ENCODE measurements around the gene FABP1.

Gene FABP1

DNA sequence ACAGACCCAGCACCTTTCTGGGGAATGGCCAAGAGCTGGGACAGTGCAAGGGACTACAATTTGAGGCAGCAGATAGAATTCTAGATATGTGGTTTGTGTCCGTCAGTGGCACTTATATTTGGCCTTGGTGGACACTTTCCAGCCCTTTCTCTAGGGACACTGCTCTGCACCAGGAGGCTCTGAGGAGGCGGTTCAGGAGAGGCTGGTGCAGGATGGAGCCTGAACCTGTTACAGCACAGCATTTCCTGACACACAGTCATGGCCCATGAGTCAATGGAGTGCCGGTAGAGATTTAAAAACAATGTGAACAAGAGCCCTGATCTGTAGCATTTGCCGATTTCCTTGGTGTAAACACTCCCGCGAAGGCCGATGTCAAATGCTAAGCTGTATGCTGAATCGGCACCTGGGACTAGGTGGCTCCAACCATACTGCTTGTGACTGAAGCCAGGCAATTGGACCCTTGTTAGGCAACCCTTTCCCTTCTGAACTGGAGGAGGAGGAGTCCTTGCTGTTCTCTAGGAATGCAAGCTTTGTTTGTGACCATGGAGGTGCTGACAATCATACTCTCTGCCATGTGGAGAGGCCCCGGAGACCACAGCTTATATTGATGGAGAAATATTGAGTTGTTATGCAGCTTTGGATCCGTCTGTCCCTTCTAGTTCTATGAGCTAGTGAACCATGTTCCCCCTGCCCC is 11.9 kb downstream of the FABP1 start:
- DNase-seq (ENCODE audit: low read depth in 2 of 2): no peak

DNA sequence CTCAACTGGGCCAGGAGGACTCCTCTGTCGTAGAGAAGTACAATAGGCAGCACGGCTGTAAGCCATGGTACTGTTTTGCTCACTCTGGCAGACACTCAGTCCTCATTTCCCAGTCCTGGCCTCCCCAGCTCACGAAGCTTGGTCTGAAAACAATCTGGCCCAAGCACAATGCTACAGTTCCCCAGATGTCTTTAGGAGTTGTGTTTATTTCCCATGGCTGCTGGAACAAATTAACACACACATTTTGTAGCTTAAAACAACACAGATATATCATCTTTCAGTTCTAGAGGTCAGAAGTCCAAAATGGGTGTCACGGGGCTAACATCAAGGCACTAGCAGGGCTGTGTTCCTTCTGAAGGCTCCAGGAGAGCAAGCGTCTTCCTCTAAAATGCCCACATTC is 13.0 kb downstream of the FABP1 start:
- DNase-seq (ENCODE audit: low read depth in 2 of 2): no peak

GRCh38 chr2:88113069-88113468 is 14.8 kb downstream of the FABP1 start:
- no peak for DNase-seq (ENCODE audit: low read depth in 2 of 2)

GRCh38 chr2:88110830-88111229 is 17.0 kb downstream of the FABP1 start:
- DNase-seq (ENCODE audit: low read depth in 2 of 2): no peak

DNA sequence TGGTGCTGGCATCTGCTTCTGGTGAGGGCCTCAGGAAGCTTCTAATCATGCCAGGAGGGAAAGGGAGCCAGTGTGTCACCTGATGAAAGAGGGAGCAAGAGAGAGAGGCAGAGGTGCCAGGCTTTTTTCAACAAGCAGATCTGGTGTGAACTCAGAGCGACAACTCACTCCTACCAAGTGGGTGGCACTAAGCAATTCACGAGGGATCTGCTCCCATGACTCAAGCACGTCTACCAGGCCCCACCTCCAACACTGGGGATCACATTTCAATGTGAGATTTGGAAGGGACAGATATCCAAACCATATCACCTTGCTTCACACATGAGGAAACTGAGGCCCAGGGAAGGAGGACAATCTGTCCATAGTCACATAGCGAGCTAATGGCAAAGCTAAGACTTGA is 19.1 kb downstream of the FABP1 start:
- DNase-seq (ENCODE audit: low read depth in 2 of 2): no peak

- DNase-seq (ENCODE audit: low read depth in 2 of 2): no peak
Observed at GRCh38 chr2:88100489-88100858, 27.4 kb downstream of the FABP1 start.

DNA sequence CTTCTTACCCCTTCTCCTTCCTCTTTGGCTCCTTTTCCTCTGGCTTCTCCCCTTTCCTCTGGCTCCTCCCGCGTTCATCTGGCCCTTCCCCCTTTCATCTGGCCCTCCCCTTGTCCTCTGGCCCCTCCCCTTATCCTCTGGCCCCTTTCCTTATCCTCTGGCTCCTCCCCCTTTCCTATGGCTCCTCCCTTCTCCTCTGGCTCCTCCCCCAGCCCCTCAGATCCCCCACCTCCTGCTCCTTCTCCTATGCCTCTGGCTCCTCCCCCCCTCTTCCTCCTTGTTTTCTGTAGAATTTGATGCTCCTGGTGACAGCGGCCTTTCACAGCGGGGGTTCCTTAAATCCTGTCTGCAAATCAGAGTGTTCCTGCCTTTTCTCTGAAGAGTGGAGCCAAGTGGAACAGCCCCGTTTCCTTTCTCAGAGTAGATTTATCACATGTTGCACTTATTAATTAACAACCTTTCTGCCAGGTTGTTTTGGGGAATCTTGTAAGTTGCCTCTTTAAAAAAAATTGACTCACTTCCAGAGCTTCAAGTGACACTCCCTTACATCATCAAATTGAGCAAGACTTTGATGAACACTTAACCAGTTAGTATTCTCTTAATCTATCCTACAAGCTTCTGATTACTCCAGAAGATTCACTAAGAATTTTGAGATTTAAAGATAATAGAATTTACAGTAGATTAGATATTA is 27.9 kb downstream of the FABP1 start:
- DNase-seq (ENCODE audit: low read depth in 2 of 2): no peak

- no peak for DNase-seq (ENCODE audit: low read depth in 2 of 2)
Observed at GRCh38 chr2:88098558-88098900, 29.3 kb downstream of the FABP1 start.

GRCh38 chr2:88097891-88098557 is 29.8 kb downstream of the FABP1 start:
- DNase-seq (ENCODE audit: low read depth in 2 of 2): no peak

DNA sequence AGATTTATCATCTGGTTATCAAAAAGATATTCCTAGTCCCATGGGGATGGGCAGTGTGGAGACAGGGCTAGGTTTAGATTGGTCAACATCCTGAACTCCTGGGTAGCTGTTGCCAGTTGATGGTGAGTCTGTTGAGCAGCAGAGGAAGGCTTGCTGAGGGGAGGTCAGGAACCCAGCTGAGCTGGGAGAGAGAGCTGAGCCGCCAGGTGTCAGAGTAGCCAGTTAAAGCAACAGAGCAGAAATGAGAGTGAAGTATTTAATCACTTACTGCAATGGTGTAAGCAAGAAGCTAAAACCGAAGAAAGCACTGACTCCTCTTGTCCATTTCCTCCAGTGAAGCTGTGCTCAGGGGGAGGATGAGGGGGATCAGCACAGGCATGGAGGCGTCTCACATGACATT is 30.7 kb downstream of the FABP1 start:
- DNase-seq (ENCODE audit: low read depth in 2 of 2): no peak

DNA sequence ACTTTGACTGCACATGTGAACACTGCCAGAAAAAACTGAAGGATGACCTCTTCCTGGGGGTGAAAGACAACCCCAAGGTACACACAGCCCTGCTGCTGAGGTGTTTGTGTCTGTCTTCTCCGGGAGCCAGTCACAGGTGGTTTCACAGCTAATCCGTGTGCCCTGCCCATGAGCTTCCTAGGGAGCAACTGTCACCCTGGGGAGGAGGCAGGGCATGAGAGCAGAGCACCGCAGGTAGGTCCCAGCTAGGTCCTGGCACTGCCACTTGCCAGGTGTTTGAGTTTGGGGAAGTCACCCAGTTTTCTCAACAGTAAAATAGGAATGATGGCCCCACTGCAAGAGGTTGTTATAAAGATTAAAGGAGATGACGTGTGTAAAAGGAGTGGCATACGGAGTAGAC is 31.2 kb downstream of the FABP1 start:
- no peak for DNase-seq (ENCODE audit: low read depth in 2 of 2)

GRCh38 chr2:88095022-88095421 is 32.8 kb downstream of the FABP1 start:
- no peak for DNase-seq (ENCODE audit: low read depth in 2 of 2)

- no peak for DNase-seq (ENCODE audit: low read depth in 2 of 2)
Observed at GRCh38 chr2:88092773-88093172, 35.1 kb downstream of the FABP1 start.

DNA sequence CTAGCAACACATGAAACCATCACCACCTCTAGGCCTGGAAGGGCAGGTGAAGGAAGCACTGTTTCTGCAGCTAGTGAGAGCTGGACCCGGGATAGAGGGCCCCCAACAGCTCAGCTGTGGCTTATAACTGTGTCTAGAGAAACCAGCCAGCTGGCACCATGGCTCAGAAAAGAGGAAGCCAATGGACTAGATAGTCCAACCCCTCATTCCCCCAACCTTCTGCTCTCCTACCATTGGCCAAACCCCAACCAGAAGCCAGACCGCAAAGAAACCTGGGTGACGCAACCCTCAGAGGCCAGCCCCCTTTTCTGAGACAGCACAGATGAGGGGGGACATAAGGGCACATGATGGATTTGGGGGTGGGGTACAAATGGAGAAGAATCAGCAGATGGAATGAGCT is 35.9 kb downstream of the FABP1 start:
- no peak for DNase-seq (ENCODE audit: low read depth in 2 of 2)

GRCh38 chr2:88090446-88091283 is 37.2 kb downstream of the FABP1 start:
- DNase-seq (ENCODE audit: low read depth in 2 of 2): peak; percentile 42 to 43

- DNase-seq (ENCODE audit: low read depth in 2 of 2): no peak
Observed at GRCh38 chr2:88088999-88089398, 38.9 kb downstream of the FABP1 start.

- no peak for DNase-seq (ENCODE audit: low read depth in 2 of 2)
Observed at GRCh38 chr2:88087763-88088162, 40.1 kb downstream of the FABP1 start.

DNA sequence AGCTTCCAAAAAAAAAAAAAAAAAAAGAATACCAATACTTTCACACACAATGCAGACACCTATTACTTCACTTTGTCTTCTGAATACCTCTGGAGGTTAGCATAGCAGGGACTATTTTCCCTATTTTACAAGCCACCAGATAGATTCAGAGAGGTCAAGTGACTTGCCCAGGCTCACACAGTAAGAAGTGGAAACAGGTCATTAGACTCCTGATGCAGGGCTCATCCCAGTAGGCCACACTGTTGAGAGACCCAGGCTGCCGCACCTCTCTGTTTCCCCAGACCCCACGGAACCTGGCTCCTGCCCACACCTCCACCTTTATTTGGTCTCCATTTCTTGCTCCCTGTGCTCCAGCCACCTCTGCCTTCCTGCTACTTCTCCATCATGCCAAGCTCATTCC is 40.8 kb downstream of the FABP1 start:
- no peak for DNase-seq (ENCODE audit: low read depth in 2 of 2)

- DNase-seq (ENCODE audit: low read depth in 2 of 2): no peak
Observed at GRCh38 chr2:88086401-88086800, 41.5 kb downstream of the FABP1 start.

- no peak for DNase-seq (ENCODE audit: low read depth in 2 of 2)
Observed at GRCh38 chr2:88085602-88086001, 42.3 kb downstream of the FABP1 start.

- no peak for DNase-seq (ENCODE audit: low read depth in 2 of 2)
Observed at GRCh38 chr2:88085099-88085498, 42.8 kb downstream of the FABP1 start.

DNA sequence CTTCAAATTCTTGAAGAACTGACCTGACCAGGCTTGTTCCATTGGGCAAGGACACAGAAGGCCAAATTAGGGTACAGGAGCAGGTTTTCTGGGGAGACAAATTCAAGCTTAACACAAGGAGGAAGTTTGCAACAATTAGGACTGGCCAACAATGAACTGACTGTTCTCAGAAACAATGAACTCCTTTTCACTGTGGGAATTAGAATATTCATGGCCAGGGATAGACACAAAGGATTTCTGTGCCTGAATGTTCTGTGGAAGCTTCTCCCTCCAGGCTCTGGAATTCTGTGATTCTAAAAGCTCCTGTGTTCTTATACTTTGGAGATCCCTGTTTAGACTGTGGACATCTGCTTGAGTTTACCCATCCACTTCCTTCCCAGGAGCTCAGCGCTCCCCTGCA is 45.1 kb downstream of the FABP1 start:
- DNase-seq (ENCODE audit: low read depth in 2 of 2): no peak
